D721Med (cell line): Measurements from ENCODE around the gene LSS.
"Not testable (repeated sequence)": the region's sequence is repeated elsewhere in the genome, so short reads cannot be mapped to it uniquely, and the experiment has no call there.

Experiments used
- DNase-seq: peaks from one replicate; pipeline ENCODE4 v3.0.0; 2011; ENCODE audit warnings: low spot score; ENCODE audit not compliant: insufficient read length
- FAIRE-seq: peaks from 2 replicates; lab custom pipeline; 2011; peaks lifted over from hg19 to GRCh38; lab: Jason Lieb, UNC
- TF ChIP-seq, protein P1 (sequence below): IDR thresholded peaks from 2 replicates; pipeline ENCODE4 v1.5.1; 2012; ENCODE audit warnings: mild to moderate bottlenecking, control low read depth; ENCODE audit not compliant: insufficient read depth; ENCODE audit errors: missing control alignments

Gene LSS

DNA sequence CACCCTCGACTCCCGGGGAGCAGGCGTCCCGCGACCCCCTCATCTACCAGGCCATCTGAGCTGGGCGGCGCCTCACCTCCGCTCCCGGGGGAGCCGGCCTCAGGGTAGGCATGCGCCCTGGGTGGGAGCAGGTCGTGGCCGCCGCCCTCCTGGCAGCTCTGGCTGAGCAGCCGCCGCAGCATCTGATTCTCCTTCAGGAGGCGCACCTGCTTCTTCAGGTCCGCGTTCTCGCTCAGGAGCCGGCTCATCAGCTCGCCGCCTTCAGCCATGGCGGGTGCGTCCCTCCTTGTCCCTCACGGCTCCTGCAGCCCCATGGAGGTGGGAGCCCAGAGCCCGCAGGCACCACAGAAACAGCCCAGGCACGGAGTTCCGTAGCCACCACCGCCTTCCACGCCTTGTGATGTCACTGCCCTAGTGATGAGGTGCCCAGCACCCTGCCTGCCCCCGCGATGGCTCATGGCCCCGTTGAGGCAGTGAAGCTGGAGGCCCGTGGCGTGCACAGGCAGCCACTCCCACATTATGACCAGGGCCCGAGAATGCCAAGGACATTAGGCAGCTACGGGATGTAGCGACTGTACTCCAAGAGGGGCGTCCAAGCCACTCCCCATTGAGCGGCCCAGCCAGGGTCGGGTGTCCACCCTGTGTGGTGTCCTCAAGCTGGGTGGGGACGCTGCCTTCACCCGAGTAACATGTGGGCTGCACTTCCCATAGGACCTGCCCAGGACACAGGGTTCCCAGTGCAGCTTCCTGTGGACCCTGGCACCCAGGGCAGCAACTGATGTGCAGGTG, 45.8 kb downstream of the LSS start:
- TF ChIP-seq, protein P1, sequence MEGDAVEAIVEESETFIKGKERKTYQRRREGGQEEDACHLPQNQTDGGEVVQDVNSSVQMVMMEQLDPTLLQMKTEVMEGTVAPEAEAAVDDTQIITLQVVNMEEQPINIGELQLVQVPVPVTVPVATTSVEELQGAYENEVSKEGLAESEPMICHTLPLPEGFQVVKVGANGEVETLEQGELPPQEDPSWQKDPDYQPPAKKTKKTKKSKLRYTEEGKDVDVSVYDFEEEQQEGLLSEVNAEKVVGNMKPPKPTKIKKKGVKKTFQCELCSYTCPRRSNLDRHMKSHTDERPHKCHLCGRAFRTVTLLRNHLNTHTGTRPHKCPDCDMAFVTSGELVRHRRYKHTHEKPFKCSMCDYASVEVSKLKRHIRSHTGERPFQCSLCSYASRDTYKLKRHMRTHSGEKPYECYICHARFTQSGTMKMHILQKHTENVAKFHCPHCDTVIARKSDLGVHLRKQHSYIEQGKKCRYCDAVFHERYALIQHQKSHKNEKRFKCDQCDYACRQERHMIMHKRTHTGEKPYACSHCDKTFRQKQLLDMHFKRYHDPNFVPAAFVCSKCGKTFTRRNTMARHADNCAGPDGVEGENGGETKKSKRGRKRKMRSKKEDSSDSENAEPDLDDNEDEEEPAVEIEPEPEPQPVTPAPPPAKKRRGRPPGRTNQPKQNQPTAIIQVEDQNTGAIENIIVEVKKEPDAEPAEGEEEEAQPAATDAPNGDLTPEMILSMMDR: no peak
- no peak for FAIRE-seq
- no peak for DNase-seq

DNA sequence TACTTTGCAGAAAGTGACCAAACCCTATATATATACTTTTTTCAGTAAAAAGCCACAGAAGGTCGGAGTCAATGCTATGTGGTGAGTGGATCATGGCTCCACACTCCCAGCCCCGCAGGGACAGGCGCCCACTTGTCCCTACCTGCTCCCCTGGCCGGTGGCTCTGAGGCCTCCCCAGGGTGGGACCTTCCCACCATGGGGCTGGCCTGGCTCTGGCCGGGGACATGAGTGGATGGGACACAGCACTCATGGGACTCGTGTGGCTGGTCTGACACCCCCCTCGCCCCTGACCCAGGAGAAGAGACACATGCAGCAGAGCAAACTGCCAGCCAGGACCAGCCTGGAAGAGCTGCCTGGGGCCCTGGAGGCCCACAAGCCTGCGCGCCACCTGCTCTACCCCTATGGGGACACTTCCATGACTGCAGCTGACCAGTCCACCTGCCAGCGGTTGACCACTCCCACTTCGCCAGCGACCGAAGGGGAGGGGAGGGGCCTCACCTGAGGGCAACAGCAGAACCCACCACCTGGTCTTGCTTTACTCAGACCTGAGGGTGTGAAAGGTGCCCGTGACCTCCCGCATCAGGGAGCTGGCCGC, 46.5 kb downstream of the LSS start:
- FAIRE-seq (no peak), DNase-seq (no peak)
- TF ChIP-seq, protein P1: no peak

DNA sequence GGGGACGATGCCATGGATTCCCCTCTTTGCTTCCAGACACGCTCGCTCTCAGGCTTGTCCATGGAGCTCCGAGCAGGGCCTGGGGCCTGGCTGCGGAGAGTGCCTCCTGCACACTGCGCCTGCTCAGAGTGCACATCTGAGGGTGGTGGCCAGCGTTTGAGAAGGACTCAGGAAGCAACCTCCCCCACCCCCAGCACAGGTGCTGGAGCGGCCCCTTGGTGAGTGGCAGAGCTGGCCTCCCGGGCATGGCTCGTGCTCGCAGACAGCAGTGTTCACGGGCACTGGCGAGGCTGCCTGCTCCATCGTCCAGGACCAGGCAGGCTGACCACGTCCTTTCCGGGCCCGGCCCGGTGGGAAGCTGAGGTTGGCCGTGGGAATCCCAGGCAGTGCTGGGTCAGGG, 47.1 kb downstream of the LSS start:
- TF ChIP-seq, protein P1: no peak
- DNase-seq (no peak), FAIRE-seq (no peak)

DNA sequence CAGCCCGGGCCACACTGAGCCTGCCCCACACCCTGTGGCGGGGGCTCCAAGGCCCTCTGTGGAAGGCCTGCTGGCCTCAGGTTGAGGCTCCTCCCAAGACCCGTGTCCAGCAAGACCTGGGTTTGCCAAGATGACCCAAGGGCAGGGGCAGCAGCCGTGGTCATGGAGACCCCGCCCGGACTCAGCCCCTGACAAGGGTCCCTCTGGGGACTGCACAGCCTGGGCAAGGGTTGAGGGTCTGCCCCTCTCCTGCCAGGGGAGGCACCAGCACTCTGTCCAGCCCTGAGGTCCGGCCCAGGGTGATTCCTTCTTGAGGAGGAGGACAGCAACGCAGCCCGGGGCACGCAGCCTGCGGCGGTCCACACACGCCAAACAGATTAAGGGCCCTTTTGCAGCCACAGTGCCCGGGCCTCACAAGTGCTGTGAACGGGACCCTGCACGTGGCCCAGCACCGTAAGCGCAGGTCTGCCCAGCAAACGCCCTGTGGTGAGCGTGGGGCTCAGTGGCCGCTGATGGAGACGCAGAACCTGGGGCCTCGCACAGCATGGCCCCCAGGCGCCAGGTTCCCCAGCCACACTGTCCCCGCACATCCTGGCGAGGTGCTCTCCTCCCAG, 47.7 kb downstream of the LSS start:
- TF ChIP-seq, protein P1: no peak
- FAIRE-seq: no peak
- no peak for DNase-seq

DNA sequence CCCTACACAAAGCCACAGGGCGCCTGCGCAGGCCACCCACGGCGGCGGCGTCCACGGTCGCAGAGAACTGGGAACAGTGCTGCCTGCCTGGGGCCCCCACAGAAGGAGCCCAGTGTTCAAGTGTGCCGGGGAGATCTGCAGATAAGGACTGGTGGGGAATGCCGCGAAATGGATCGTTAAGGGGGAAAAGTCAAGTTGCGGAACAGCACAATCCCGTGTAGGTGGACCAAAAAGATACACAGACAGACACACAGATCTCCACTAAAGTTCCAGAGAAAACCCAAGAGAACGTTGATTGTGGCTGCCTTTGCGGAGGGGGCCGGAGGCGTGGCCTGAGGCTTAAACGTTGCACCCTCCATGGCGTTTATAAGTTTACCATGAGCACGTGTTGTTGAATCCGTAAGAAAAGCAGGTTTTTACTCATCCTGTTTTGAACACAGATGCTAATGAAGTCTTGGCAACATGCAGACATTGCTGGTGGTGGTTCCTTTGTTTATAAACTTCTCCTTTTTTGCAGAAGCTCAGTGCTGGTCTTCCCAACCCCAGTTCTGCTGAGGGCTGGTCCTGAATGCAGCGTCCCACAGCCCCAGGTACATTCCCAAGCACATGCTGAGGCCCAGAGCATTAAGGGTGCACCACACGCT, 48.4 kb downstream of the LSS start:
- DNase-seq (no peak), FAIRE-seq (no peak)
- TF ChIP-seq, protein P1: no peak

DNA sequence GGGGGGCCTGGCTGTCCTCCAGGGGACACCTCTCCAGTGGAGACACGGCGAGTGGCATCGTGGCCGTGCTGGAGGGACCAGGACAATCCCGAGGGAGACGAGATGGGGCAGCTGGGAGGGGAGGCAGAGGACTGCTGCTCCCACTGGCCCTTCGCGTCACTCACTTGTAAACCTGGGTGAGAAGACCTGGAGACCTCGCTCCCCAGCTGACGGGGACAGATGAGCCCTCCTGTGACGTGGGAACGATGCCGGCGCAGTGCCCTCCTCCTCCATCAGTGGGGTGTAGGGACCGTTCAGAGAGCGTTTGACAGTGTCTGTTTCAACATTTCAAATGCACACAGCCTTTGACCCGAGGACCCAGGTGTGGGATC, 48.9 kb downstream of the LSS start:
- TF ChIP-seq, protein P1: no peak
- FAIRE-seq: no peak
- no peak for DNase-seq

DNA sequence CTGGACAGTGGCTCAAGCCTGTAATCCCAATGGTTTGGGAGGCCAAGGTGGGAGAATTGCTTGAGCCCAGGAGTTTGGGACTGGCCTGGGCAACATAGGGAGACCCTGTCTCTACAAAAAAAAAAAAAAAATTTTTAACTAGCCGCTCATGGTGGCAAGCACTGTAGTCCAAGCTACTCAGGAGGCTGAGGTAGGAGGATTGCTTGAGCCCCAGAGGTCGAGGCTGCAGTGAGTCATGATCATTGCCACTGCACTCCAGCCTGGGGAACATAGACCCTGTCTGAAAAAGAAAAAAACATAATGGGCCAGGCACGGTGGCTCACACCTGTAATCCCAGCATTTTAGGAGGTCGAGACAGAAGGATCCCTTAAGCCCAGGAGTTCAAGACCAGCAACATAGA, 49.6 kb downstream of the LSS start:
- TF ChIP-seq, protein P1: no peak
- FAIRE-seq (no peak), DNase-seq (no peak)

DNA sequence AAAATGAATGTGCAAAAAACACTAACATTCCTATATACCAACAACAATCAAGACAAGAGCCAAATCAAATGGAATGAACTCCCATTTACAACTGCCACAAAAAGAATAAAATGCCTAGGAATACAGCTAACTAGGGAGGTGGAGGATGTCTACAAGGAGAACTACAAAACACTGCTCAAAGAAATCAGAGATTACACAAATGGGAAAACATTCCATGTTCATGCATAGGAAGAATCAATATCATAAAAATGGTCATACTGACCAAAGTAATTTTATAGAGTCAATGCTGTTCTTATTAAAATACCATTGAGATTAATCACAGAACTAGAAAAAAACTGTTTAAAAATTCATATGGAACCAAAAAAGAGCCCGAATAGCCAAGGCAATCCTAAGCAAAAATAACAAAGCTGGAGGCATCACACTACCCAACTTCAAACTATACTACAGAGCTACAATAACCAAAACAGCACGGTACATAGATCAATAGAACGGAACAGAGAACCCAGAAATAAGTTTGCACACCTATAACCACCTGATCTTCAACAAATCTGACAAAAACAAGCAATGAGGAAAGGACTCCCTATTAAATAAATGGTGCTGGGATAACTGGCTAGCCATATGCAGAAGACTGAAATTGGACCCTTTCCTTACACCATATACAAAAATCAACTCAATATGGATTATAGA, 52.0 kb downstream of the LSS start:
- not testable (repeated sequence) for DNase-seq, FAIRE-seq
